IMR-90 (cell line): ENCODE results near the gene DIP2C.

Experiments used
- CTCF ChIP-seq: conservative IDR thresholded peaks from 2 replicates; pipeline ENCODE4 v1.5.1; 2012; ENCODE audit warnings: mild to moderate bottlenecking, low read depth, low read length, improper control_type of control experiment
- ELK1 ChIP-seq: fragments of 150-350 bp; IDR thresholded peaks from 2 replicates; pipeline ENCODE4 v1.6.1; 2016; ENCODE audit warnings: low read depth, mild to moderate bottlenecking, low read length, moderate library complexity, borderline replicate concordance
- MAFK ChIP-seq: IDR thresholded peaks from 2 replicates; pipeline ENCODE4 v1.6.1; 2012; ENCODE audit warnings: low read depth, low read length, improper control_type of control experiment

- TF ChIP-seq ELK1: no peak
- no peak for TF ChIP-seq CTCF
- no peak for TF ChIP-seq MAFK
These were observed 72.0 kb downstream of the DIP2C start for GRCh38 chr10:617471-617870.
